ENCODE data around the gene NGEF.

- TF ChIP-seq POLR2A (IDR thresholded peaks at IDR 0.05), result no peak
- no peak for TF ChIP-seq CTCF (IDR thresholded peaks at IDR 0.05)
Measured at GRCh38 chr2:232842689-232843088, 170.4 kb downstream of the NGEF start.
